Small intestine (tissue), 7 donors: Measurements from ENCODE around the gene SS18. TPM values are rescaled to one million over a fixed set of nuclear protein-coding genes. Genes with fewer than 3 reads are reported as not detected.

Source experiments
- DNase-seq, 2 donors: peaks; one replicate each; pipeline versions ENCODE4 v3.0.0 to v3.0.0-alpha.2; 2013
- FAIRE-seq: peaks from 2 replicates; lab custom pipeline; 2012; peaks lifted over from hg19 to GRCh38; lab: Jason Lieb, UNC
- H3K27ac ChIP-seq, 3 donors: one replicate each; pipeline ENCODE4 v1.5.1; 2013; ENCODE audit warnings: low read length in 2 of 3, mild to moderate bottlenecking in 2 of 3, control low read depth in 1 of 3, inconsistent platforms in 1 of 3, low read depth in 1 of 3, moderate library complexity in 1 of 3
- H3K27me3 ChIP-seq, 3 donors: one replicate each; pipeline ENCODE4 v1.6.1; 2013; ENCODE audit warnings: low read length in 3 of 3, inconsistent platforms in 1 of 3; ENCODE audit not compliant: control insufficient read depth in 3 of 3, insufficient read depth in 3 of 3
- H3K36me3 ChIP-seq, 3 donors: one replicate each; pipeline ENCODE4 v1.6.1; 2013; ENCODE audit warnings: low read length in 3 of 3, inconsistent platforms in 1 of 3, low read depth in 1 of 3, mild to moderate bottlenecking in 1 of 3, moderate library complexity in 1 of 3; ENCODE audit not compliant: control insufficient read depth in 3 of 3, insufficient read depth in 2 of 3
- H3K4me1 ChIP-seq, 3 donors: one replicate each; pipeline ENCODE4 v1.6.1; 2013; ENCODE audit warnings: low read length in 2 of 3, inconsistent platforms in 1 of 3, low read depth in 1 of 3, mild to moderate bottlenecking in 1 of 3, moderate library complexity in 1 of 3; ENCODE audit not compliant: control insufficient read depth in 3 of 3, insufficient read depth in 2 of 3
- H3K4me3 ChIP-seq, 3 donors: one replicate each; pipeline ENCODE4 v1.5.1; 2013; ENCODE audit warnings: low read length in 3 of 3, control low read depth in 1 of 3, inconsistent platforms in 1 of 3, low read depth in 1 of 3, mild to moderate bottlenecking in 1 of 3, moderate library complexity in 1 of 3
- H3K9me3 ChIP-seq, 2 donors: one replicate each; pipeline ENCODE4 v1.6.1; 2013; ENCODE audit warnings: low read depth in 1 of 2, low read length in 1 of 2; ENCODE audit not compliant: control insufficient read depth in 2 of 2, insufficient read depth in 1 of 2
- WGBS, 3 donors: extraction: QIAGEN DNeasy Blood & Tissue Kit; methylation state at CpG; one replicate each; pipeline ENCODE4 v1.1.7; 2013; 5-methylcytosine and 5-hydroxymethylcytosine counted together
- polyA plus RNA-seq, 4 donors: library from polyadenylated mRNA; stranded (reverse) in 3 of 4; unstranded in 1 of 4; fragments of 200-250 nt in 3 of 4; fragments of 120-200 nt in 1 of 4; gene quantifications; one replicate each; pipeline versions ENCODE4 v1.2.1 to v1.2.3, GENCODE V29; 2013
- donor health status: healthy with polysubstance abuse.
- donor health status: control.
- donor health status: control.
- donor health status: Bipolar disorder and iron deficiency.
- donor health status: healthy.

Gene SS18
- polyA plus RNA-seq, 4 donors: 18.6 to 48.0 (median 21.6) TPM

DNA sequence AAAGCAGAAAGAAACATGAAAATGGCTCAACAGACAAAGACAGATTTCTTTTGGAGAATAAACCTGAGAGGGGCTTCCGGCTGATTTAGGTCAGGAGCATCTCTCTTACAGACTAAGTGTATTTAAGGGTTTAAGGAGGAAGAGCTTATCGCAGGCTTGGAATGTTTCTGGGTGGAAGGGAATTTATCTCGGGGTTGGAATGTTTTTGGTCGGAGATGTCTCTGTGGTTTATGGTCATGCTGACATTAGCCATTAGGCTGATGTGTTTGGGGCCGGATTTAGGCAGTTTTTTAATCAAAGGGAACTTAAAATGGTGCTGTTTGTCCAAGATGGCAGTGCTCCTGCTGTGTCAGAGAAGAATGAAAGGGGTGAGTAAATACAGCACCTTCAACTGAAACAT lies 28.8 kb upstream of the SS18 start:
- no peaks in the 10 kb centered on the region for H3K4me1 ChIP-seq
- no peak for FAIRE-seq
- no peak overlapping the region for H3K27ac ChIP-seq
- 70 to 85% (median 83%) methylated on average over 5 of the region's 5 CpGs for WGBS, 3 donors
- no peak overlapping the region for H3K4me3 ChIP-seq
- no peaks in the 10 kb centered on the region for H3K36me3 ChIP-seq
- DNase-seq: no peak
- H3K27me3 ChIP-seq: no peaks in the 10 kb centered on the region
- H3K9me3 ChIP-seq: peaks cover 0 to 4% of the 10 kb centered on the region in 2 donors

- no peak for FAIRE-seq
Observed at GRCh38 chr18:26104035-26104434, 13.6 kb upstream of the SS18 start.

GRCh38 chr18:26103579-26103978 lies 13.2 kb upstream of the SS18 start:
- no peaks in the 10 kb centered on the region for H3K9me3 ChIP-seq
- 25 to 66% (median 47%) methylated on average over 5 of the region's 5 CpGs for WGBS, 3 donors
- no peaks in the 10 kb centered on the region for H3K36me3 ChIP-seq
- H3K4me1 ChIP-seq: no peaks in the 10 kb centered on the region
- no peak overlapping the region for H3K27ac ChIP-seq
- no peak overlapping the region for H3K4me3 ChIP-seq
- no peaks in the 10 kb centered on the region for H3K27me3 ChIP-seq
- FAIRE-seq (no peak), DNase-seq (peak in 1 of 2 donors; percentile 4)

More at GRCh38 chr18:26104035-26104434, 13.6 kb upstream of the SS18 start:
- H3K4me1 ChIP-seq: no peaks in the 10 kb centered on the region
- no peak for DNase-seq
- 78 to 93% (median 79%) methylated on average over 1 of the region's 1 CpG for WGBS, 3 donors
- no peak overlapping the region for H3K4me3 ChIP-seq
- H3K27me3 ChIP-seq: no peaks in the 10 kb centered on the region
- no peaks in the 10 kb centered on the region for H3K36me3 ChIP-seq
- no peak overlapping the region for H3K27ac ChIP-seq
- no peaks in the 10 kb centered on the region for H3K9me3 ChIP-seq

DNA sequence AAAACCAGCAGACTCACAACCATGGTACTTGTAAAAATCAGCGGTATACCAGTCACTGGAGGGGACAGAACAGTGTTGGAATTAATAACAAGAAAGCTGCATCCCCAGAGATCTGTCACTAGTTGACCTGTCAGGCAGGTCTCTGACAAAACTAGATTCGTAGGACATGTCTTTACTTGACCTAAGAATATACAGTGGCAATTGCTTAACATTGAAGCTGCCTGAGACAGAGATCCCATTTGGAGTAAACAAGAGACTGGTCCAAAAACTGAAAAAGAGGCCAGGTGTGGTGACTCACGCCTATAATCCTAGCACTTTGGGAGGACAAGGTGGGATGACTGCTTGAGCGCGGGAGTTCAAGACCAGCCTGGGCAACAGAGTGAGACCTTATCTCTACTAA lies 7.2 kb upstream of the SS18 start:
- Histone ChIP-seq H3K4me3 (no peak overlapping the region), H3K4me1 (no peaks in the 10 kb centered on the region), H3K27me3 (no peaks in the 10 kb centered on the region), H3K36me3 (no peaks in the 10 kb centered on the region), H3K9me3 (peaks cover 0 to 3% of the 10 kb centered on the region in 2 donors), H3K27ac (no peak overlapping the region)
- 94 to 95% (median 94%) methylated on average over 5 of the region's 5 CpGs for WGBS, 3 donors
- no peak for DNase-seq
- FAIRE-seq: no peak

- H3K9me3 ChIP-seq: peaks cover 0 to 3% of the 10 kb centered on the region in 2 donors
- no peaks in the 10 kb centered on the region for H3K4me1 ChIP-seq
- H3K27ac ChIP-seq: no peak overlapping the region
- no peak overlapping the region for H3K4me3 ChIP-seq
- H3K27me3 ChIP-seq: no peaks in the 10 kb centered on the region
- FAIRE-seq (no peak), DNase-seq (no peak)
- 52 to 93% (median 83%) methylated on average over 1 of the region's 1 CpG for WGBS, 3 donors
- H3K36me3 ChIP-seq: no peaks in the 10 kb centered on the region
Observed at GRCh38 chr18:26096852-26097251, 6.4 kb upstream of the SS18 start.

DNA sequence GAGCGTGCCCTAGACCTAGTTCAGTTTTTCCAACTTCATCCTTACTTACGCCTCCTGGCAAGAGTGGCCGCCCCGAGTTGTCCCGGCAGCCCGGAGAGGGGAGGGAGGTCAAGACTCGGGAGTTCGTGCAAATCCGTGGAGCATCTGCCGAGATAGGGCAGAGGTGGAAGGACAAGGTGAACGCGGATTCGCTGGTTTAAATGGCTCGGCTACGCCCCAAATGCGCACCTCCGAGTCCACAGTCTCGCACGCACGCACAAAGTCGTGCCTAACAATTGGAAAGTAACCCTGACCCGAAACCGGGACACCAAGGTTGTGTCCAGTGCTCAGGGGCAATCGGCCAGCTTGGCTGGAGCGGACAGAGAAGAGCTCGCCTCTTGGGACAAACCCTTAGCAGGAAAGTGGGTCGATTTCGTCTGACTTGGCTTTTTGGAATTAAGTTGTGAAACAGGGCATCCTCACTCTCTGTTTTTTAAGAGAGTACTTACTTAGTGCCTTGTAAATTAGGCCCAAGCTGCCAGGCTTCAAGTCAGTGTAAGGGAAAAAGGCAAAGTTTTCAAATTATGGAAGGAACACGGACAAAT lies 726 bp upstream of the SS18 start:
- H3K4me3 ChIP-seq: peak overlapping the region; percentile 84 to 98 (median 97)
- H3K9me3 ChIP-seq: no peaks in the 10 kb centered on the region
- no peak for FAIRE-seq
- peaks cover 0 to 2% (median 0%) of the 10 kb centered on the region in 3 donors for H3K4me1 ChIP-seq
- WGBS, 3 donors: 2 to 3% (median 3%) methylated on average over 29 of the region's 29 CpGs
- peaks cover 0 to 2% (median 0%) of the 10 kb centered on the region in 3 donors for H3K36me3 ChIP-seq
- DNase-seq: peak in 1 of 2 donors; percentile 70
- H3K27me3 ChIP-seq: no peaks in the 10 kb centered on the region
- H3K27ac ChIP-seq: peak overlapping the region; percentile 86 to 100 (median 99)

GRCh38 chr18:26089293-26090129 lies 902 bp downstream of the SS18 start:
- no peaks in the 10 kb centered on the region for H3K27me3 ChIP-seq
- WGBS, 3 donors: 1 to 2% (median 1%) methylated on average over 34 to 35 of the region's 35 CpGs
- no peaks in the 10 kb centered on the region for H3K9me3 ChIP-seq
- peaks cover 0 to 2% (median 0%) of the 10 kb centered on the region in 3 donors for H3K4me1 ChIP-seq
- peak overlapping the region; percentile 84 to 98 (median 97) for H3K4me3 ChIP-seq
- peak overlapping the region; percentile 42 to 100 (median 86) for H3K27ac ChIP-seq
- FAIRE-seq: no peak
- DNase-seq: peak; percentile 25 to 31
- peaks cover 0 to 2% (median 0%) of the 10 kb centered on the region in 3 donors for H3K36me3 ChIP-seq

- DNase-seq: no peak
- peaks cover 0 to 2% (median 0%) of the 10 kb centered on the region in 3 donors for H3K4me1 ChIP-seq
- no peak overlapping the region for H3K4me3 ChIP-seq
- no peaks in the 10 kb centered on the region for H3K9me3 ChIP-seq
- H3K27ac ChIP-seq: no peak overlapping the region
- FAIRE-seq: no peak
- peaks cover 0 to 2% (median 0%) of the 10 kb centered on the region in 3 donors for H3K36me3 ChIP-seq
- 41 to 46% (median 43%) methylated on average over 3 of the region's 3 CpGs for WGBS, 3 donors
- no peaks in the 10 kb centered on the region for H3K27me3 ChIP-seq
Observed at GRCh38 chr18:26088487-26088886, 1.9 kb downstream of the SS18 start.
